Cardiac septum (tissue), 1 donor: ENCODE measurements around the gene RAP1GAP. TPM values are rescaled to one million over a fixed set of nuclear protein-coding genes. Genes with fewer than 3 reads are reported as not detected.
"Not testable (repeated sequence)": the region's sequence is repeated elsewhere in the genome, so short reads cannot be mapped to it uniquely, and the experiment has no call there.

Source experiments
- DNase-seq: peaks from one replicate; pipeline ENCODE4 v3.0.0-alpha.2; 2020; ENCODE audit warnings: low spot score
- intact Hi-C: fragments of 100-400 bp; cut with DNase I; formaldehyde crosslinking; loops from one replicate; pipeline ENCODE4 v1.14.0; 2022
- total RNA-seq: library from RNA; stranded (reverse); fragmentation: NEBNext Ultra II Directional; extraction: Animal tissue kit (Norgen Biotek cat#: 25700); gene quantifications from one replicate; pipeline ENCODE4 v1.2.1, GENCODE V29; 2021
- donor health status: DM: no; HTN: no; CAD: no.

Gene RAP1GAP
- total RNA-seq, 1 donor from 2014 or later = 2.7 TPM

DNA sequence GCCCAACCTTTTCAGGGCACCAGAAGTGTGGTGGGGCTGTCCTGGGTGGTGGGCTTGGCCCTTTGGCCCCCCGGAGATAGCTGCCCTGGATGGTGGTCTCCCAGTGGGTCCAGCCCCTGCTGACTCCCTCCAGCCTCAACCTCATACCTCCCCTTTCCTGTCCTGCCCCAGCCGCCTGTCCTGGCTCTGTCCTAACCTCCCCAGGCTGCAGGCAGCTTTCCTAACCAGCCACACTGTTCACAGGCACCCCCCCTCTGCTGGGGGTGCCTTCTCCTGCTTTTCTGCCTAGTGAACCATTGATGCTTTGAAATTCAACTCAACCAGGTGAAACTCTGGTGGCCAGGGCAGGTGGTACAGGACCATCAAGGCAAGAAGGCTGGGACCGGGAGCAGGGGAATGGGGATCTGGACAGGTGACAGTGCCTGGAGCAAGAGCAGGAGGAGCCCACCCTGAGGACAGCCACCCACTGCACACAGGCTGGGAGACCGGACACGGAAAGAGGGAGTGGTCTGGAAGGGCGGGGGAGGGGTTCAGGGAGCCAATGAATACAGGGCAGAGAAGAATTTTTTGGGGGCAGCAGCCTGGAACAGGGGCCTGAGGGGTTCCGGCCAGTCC lies 35.9 kb downstream of the RAP1GAP start:
- intact Hi-C loops = no loop called here

DNA sequence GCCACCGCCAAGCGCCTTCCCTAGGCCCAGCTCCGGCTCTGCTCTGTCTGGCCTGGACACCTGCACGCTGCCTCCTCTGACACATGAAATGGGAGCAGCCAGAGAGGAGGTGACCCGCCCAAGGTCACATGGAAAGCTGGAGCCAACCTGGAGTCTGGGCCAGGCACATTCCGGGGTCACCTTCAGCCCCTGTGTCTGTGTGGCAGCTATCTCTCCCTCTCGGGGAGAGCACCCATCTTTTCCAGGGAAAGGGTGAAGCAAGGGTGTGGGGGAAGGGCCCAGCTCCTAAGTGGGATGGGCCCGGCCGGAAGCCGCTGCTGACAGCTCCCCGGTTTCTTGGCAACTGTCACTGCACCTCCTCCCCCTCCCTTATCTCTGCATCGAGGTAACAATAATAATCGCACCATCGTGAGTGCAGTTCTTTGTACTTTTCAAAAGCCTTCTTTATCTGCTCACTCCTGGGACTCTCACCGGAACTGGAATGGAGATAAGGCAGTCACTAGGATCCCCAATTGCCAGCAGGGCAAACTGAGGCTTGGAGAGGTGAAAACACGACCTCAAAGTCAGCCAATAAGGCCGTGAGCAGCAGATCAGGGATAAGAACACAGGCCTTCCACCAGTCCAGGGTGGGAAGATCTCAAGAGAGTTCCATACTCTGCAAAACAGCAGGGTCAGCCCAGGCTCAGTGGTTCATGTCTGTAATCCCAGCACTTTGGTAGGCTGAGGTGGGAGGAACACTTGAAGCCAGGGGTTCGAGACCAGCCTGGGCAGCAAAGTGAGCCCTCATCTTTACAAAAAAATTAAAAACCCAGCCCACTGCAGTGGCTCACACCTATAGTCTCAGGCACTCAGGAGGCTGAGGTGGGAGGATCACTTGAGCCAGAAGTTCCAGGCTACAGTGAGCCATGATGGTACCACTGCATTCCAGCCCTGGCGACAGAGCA lies 36.9 kb downstream of the RAP1GAP start:
- no peak for DNase-seq
- intact Hi-C loops = no loop called here

More for the DNA sequence above, 35.9 kb downstream of the RAP1GAP start:
- DNase-seq = no peak

DNA sequence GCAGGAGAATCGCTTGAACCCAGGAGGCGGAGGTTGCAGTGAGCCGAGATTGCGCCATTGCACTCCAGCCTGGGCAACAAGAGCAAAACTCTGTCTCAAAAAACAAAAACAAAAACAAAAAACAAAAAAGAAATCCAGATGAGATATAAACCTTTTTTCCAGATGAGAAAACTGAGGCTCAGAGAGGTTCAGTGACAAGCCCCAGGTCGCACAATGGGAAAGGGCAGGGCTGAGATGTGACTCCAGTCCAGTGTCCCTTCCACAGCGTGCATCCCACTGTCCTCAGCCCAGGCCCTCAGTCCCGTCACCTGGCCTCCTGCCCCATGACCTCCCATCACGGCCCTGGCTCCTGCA lies 37.6 kb downstream of the RAP1GAP start:
- DNase-seq, intact Hi-C loops: not testable (repeated sequence)

DNA sequence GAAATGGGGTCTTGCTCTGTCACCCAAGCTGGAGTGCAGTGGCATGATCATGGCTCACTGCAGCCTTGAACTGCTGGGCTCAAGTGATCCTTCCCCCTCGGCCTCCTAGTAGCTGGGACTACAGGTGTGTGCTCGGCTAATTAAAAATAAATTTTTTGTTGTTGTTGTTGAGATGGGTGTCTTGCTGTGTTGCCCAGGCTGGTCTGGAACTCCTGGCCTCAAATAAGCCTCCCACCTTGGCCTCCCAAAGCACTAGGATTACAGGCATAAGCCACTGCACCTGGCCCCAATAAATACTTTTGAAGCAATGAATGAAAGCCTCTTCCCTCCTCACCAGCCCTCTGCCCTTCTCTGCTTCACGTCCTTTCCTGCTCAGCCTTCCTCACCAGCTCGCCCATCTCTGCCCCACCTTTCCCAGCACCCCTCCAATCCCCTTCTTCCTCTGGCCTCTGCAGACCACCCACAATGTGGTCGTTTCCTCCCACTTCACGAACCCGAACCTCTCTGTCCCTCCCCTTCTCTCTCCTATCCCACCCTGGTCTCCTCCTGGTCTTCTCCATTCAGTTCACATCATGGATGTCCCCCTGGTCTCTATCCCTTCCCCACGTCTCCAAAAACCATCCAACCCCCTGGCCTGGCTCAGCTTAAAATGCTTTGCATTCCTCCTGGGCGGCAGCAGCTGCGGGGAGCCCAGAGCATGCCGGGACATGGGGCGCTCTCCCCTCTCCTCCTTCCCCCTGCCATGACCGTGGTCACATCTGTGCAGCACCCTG lies 38.4 kb downstream of the RAP1GAP start:
- DNase-seq = no peak
- intact Hi-C loops = no loop called here

DNA sequence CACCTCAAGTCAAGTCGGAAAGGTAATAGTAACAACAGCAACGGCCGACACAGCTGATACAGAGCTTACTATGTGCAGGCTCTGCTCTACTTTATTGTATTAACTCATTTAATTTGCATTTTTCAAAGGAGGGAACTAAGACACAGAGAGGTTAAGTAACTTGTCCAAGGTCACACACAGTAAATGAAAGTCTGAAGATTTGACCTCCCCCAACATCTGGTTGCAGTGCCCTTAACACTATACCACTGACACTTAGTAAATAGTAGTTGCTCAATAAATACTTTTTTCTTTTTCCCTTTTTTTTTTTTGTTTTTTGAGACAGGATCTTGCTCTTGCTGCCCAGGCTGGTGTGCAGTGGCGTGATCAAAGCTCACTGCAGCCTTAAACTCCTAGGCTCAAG lies 39.2 kb downstream of the RAP1GAP start:
- intact Hi-C loops = no loop called here
- DNase-seq = no peak

- intact Hi-C loops = no loop called here
- no peak for DNase-seq
These were observed 40.3 kb downstream of the RAP1GAP start for GRCh38 chr1:21628798-21629393.

DNA sequence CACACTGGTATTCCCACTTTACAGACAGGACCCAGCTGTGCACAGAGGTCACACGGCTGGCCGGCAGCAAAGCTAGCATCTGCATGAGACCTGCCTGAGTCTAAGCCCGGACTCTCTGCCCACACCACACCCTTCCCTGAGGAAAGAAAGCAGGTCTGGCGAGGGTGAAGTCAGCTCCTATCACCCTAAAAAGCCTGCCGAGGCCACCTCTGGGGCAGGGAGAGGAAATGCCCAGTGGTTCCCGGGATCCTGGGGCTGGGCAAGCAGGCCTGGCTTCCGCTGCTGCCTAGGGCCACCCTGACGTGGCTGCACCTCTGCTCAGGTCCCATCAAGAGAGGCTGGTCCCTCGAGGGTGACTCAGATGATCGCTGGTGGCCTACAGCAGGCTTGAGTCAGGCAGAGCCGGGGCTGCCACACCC lies 42.2 kb downstream of the RAP1GAP start:
- intact Hi-C loops = no loop called here
- no peak for DNase-seq

- intact Hi-C loops = no loop called here
- no peak for DNase-seq
These were observed 43.6 kb downstream of the RAP1GAP start for GRCh38 chr1:21625390-21626190.

DNA sequence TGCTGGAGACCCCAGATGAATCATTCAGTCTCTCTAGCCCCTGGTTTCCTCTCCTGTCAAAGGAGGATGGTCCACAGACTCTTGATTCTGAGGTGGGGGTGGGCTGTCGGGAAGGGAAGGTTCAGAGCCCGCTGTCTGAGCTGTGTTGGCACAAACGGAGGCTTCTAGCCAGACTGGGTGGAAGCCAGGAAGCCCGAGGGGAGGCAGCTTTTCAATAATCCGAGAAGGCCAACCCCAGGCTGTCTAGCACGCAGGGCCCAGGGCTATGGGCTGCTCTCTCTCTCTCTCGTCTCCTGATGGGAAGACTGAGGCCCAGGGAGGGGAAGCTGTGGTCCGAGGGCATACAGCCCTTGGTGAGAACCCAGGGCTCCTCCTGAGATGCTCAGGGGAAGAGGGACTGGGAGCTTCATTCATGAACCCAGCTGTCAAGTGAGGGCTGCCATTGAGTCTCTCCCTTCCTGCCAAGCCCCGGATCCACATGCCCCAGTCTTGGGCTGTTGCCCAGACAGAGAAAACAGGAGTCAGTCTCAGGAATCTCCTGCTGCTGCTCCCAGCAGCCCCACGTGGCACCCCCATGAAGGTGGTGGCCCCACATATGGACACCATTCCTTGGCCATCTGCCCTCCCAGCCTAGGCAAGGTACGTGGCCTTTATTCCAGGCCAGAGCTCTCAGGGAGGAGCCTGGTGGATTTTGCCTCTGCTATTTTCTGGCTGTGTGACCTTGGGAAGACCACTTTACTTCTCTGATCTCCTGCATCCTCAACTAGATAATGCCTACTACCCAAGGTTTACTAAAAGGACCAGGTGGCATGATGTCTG lies 44.4 kb downstream of the RAP1GAP start:
- intact Hi-C loops = no loop called here
- no peak for DNase-seq

DNA sequence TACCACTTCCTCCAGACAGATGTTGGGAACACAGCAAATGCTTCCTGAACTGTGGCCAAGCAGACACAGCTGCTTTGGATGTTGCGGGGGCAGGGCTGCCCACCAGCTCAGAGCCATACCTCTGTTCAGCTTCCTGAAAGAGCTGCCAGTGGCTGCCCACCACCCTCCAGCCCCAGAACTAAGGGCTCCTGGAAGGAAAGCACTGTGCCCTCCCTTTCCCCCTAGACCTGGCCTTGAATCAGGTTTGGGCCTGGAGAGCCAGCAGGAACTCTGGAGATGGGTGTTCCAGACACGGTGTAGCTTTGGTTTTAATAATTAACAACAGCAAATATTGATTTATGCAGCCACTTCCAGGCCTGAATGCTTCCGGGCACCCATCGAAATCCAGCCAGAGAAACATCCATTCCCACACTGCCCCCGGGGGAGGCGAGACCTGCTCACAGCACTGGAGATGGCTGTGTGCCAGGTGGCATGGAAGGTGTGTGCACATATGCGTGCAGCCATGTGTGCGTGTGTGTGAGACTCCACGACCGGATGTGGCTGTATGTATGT lies 45.7 kb downstream of the RAP1GAP start:
- DNase-seq = no peak
- intact Hi-C loops = no loop called here

DNA sequence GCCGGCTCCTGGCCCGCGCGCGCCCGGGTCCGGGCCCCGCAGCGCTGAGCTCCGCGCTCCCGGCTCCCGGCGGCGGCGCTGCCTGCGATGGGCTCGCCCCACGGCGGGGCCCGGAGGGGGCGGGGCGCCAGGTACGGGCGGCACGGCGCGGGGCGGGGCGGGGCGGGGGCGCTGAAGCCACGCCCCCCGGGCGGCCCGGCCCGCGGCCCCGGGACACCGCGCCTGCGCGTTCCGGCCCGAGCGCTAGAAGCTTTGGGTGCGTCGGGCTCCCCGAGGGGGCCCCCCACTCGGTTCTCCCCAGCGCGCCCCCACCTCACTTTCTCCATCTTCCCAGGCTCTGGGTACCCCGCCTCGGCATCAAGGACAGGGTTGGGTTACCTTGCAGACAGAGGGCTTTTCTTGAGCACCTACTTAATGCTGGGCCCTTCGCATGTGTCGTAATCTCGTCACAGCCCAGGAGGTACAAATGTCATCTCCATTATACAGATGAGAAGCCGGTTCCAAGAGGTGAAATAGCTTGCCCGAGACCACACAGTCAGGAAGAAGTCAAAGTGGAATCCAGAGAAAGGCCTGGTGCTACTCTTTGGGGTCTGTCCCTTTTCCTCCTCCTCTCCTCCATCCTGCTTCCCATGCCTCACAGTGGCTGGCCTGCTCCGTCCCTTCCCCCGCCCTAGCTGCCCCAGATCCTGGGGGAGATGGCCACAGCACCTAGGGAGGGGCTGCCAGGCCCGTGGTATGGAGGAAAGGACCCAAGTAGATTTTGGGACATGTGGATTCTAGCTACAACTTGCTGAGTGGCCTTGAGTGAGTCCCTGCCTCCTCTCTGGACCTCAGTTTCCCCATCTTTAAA lies 46.5 kb downstream of the RAP1GAP start:
- DNase-seq = no peak
- intact Hi-C loops = no loop called here

DNA sequence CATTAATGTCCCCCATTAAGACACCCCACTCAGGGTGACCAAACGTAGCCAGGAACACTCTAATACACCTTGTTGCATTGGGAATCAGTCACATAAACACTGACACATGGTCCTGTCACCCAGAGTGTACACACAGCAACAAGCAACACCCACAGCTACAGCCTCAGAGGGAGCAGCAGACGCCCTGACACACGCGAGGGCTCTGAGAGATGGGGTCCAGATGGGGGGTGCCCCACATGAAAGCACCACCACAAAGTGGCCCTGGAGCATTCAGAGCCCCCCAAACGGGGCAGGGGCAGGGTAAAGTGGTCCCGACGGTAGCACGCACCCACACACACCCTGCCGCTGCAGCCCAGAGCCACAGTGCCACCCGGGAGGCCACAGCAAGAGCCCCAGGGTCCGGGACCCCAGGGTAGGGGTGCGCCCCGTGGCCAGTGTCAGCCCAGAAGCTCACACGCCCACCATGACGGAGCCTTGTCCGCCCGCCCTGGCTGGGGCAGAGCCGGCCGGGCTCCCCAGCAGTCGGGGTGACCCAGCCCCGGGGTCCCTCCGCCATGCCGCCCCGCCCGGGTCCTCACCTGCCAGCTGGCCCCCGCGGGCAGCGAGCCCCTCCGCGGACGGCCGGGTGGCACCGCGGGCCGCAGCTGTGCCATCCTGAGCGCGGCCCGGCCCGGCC lies 47.3 kb downstream of the RAP1GAP start:
- no peak for DNase-seq
- intact Hi-C loops = no loop called here

DNA sequence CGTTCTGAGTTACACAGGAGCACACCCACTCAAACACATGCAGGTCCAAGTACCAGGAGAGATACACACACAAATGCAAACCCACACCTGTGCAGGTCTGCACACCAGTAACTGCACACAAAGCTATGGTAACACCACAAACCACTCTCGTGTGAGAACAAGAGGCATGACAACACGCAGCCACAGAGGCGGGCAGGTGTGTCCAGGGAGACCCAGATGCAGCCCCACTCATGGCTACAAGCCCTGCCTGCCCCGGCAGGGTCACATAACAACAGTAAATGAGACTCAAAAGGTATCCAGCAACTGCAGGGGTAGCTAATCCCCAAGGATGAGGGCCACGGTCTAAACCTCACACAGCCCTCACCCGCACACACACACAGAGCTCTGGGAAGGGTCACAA lies 48.1 kb downstream of the RAP1GAP start:
- DNase-seq = no peak
- intact Hi-C loops = no loop called here

GRCh38 chr1:21620496-21620895 lies 48.7 kb downstream of the RAP1GAP start:
- DNase-seq = no peak
- intact Hi-C loops = no loop called here

- DNase-seq = no peak
- intact Hi-C loops = no loop called here
These were observed 49.1 kb downstream of the RAP1GAP start for GRCh38 chr1:21620011-21620410.

DNA sequence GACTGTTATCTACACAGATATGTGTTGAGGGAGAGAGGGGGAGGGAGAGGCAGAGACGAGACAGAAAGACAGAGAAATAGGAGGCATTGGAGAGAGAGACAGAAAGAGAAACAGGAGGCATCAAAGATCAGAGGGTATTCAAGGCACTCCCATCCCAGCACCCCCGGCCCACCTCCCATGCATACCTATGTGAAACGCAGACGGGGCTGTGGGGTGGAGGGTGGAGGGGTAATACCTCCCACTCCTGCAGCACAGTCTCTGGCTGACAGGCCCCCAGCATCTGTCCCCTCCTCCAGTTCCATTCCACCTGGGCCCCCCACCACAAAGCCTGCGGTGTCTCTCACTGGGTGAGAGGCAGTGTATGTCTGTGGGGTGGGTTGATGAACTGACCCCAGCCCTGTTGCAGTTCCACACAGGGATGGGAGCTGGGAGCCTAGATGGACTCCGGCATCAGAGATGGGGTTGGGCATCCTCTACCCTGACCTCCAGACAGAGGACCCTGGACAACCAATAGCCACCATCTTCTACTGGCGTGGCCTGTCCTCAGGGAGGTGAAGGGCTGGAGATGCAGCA lies 49.7 kb downstream of the RAP1GAP start:
- intact Hi-C loops = no loop called here
- DNase-seq = no peak
